Measurements from ENCODE around the gene DESI2.

DNA sequence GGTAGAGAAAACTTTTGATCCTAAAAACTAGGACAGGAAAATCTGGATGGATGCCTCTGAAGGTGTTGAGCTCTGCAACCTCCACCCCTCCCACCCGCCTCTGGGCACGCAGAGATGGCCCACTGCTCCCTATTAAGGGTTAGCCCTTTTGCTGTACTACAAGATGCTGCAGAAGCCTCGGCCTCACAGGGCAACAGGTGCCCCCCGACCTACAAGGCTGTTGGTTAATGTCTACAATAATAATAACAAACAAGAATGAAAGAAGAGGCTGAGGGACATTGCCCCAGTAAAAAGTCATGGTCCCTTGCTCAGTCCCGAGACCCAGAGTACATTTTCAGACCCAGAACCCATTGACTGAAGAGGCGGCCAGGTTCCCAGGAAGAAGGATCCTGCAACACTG is 7.5 kb upstream of the DESI2 start:
- TF ChIP-seq, protein P1, sequence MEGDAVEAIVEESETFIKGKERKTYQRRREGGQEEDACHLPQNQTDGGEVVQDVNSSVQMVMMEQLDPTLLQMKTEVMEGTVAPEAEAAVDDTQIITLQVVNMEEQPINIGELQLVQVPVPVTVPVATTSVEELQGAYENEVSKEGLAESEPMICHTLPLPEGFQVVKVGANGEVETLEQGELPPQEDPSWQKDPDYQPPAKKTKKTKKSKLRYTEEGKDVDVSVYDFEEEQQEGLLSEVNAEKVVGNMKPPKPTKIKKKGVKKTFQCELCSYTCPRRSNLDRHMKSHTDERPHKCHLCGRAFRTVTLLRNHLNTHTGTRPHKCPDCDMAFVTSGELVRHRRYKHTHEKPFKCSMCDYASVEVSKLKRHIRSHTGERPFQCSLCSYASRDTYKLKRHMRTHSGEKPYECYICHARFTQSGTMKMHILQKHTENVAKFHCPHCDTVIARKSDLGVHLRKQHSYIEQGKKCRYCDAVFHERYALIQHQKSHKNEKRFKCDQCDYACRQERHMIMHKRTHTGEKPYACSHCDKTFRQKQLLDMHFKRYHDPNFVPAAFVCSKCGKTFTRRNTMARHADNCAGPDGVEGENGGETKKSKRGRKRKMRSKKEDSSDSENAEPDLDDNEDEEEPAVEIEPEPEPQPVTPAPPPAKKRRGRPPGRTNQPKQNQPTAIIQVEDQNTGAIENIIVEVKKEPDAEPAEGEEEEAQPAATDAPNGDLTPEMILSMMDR (IDR thresholded peaks at IDR 0.05 in 8 of 11, conservative IDR thresholded peaks at IDR 0.05 in 3 of 11), result no peak
- TF ChIP-seq POLR2A (IDR thresholded peaks at IDR 0.05), result no peak

All from spleen (tissue), 7 donors.